Spleen (tissue), 7 donors: ENCODE data around the gene TLE4.

Experiments used
- CTCF ChIP-seq, 11 experiments: fragments of 200-600 bp in 7 of 11; fragments of 450-650 bp in 4 of 11; sonication (generic) in 4 of 11; IDR thresholded peaks in 8 of 11; conservative IDR thresholded peaks in 3 of 11; 1 replicate in 7 of 11; 2 replicates in 4 of 11; pipeline versions ENCODE4 v1.4.0 to v1.8.0; 2016 to 2021; ENCODE audit warnings: antibody characterized with exemption in 11 of 11, inconsistent platforms in 4 of 11, mild to moderate bottlenecking in 1 of 11
- POLR2A ChIP-seq, 3 donors: fragments of 450-650 bp; IDR thresholded peaks; one replicate each; pipeline ENCODE4 v1.5.1; 2017; ENCODE audit warnings: antibody characterized with exemption in 3 of 3, mild to moderate bottlenecking in 1 of 3
- donor health status: DM: no; HTN: no; CAD: no; lungs with moderate emphysema.
- donor health status: DM: no; HTN: no; CAD: no.
- donor health status: DM: no; HTN: no; CAD: no.

GRCh38 chr9:79581794-79582193, 10.0 kb downstream of the TLE4 start:
- TF ChIP-seq CTCF (IDR thresholded peaks at IDR 0.05 in 8 of 11, conservative IDR thresholded peaks at IDR 0.05 in 3 of 11) (no peak), POLR2A (IDR thresholded peaks at IDR 0.05) (no peak)
